Fibroblast of pulmonary artery (primary cell): ENCODE data around the gene CLN5.

Experiments used
- DNase-seq: peaks from one replicate; pipeline ENCODE4 v3.0.0-alpha.2; 2010; ENCODE audit warnings: low read depth
- H3K4me3 ChIP-seq: replicated peaks from 2 replicates; pipeline ENCODE4 v1.5.1; 2011; ENCODE audit warnings: low read depth, mild to moderate bottlenecking, control low read depth, low read length, moderate library complexity
- TF ChIP-seq, protein P1 (sequence below): IDR thresholded peaks from 2 replicates; pipeline ENCODE4 v1.5.1; 2011; ENCODE audit warnings: mild to moderate bottlenecking, control low read depth, low read length, inconsistent platforms; ENCODE audit errors: missing control alignments

Gene CLN5

DNA sequence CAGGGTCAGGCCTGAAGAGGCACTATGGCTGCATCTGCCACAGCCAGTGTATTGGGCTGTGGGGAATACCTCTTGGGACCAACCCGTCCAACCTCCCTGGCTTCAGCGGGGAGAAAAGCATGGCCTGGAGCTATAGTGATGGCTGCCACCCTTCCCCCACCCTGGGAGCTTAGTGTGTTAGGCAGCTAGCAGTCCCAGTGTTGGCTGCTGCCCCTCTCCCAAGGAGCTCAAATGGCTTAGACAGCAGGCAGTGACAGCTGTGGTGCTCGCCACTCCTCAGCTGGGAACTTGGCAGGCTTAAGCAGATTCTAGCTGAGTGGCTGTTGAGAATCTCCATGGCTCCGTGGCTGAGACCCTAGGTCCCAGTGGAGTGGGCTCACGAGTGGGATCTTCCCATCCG, 23.8 kb upstream of the CLN5 start:
- TF ChIP-seq, protein P1, sequence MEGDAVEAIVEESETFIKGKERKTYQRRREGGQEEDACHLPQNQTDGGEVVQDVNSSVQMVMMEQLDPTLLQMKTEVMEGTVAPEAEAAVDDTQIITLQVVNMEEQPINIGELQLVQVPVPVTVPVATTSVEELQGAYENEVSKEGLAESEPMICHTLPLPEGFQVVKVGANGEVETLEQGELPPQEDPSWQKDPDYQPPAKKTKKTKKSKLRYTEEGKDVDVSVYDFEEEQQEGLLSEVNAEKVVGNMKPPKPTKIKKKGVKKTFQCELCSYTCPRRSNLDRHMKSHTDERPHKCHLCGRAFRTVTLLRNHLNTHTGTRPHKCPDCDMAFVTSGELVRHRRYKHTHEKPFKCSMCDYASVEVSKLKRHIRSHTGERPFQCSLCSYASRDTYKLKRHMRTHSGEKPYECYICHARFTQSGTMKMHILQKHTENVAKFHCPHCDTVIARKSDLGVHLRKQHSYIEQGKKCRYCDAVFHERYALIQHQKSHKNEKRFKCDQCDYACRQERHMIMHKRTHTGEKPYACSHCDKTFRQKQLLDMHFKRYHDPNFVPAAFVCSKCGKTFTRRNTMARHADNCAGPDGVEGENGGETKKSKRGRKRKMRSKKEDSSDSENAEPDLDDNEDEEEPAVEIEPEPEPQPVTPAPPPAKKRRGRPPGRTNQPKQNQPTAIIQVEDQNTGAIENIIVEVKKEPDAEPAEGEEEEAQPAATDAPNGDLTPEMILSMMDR: no peak
- no peak overlapping the region for H3K4me3 ChIP-seq
- no peak for DNase-seq

DNA sequence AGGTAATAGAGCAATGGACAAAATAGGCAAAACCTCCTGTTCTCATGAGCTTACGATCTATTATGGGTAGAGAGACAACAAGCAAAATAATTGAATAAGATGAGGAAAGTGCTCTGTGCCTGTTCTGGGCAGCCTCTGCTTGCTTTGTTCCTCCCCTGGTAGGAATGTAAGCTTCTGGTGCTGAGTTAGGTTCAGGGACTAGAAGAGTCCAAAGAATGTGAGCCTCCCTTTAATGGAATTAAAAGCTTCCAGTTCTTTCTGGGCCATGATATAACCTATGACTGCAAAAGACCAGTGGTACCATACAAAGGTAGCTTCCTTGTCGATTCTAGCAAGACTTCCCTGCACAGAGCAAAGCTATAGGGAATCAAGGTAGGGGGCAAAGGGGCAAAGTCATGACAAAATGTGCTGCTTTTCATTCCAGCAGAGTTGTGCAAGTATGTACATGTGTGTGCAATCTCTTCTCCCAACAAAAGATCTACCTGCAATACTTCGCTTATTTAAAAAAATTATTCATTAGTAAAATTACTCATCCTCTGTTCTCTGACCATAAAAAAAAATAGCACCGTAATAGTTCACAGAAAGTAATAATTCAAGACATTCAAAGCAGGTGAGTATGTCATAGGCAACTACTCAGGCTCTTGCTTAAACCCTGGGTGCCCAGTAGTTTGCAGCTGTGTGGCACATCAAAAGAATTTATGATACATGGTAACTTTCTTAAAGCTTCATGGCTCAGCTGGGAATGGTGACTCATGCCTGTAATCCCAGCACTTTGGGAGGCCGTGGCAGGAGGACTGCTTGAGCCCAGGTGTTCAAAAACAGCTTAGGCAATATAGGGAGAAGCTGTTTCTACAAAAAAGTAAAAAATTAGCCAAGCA, 22.2 kb upstream of the CLN5 start:
- H3K4me3 ChIP-seq: no peak overlapping the region
- DNase-seq: no peak

GRCh38 chr13:76971215-76971614, 20.7 kb upstream of the CLN5 start:
- TF ChIP-seq, protein P1: no peak
- no peak for DNase-seq
- no peak overlapping the region for H3K4me3 ChIP-seq

More for the DNA sequence above, 22.2 kb upstream of the CLN5 start:
- TF ChIP-seq, protein P1: no peak

- DNase-seq: peak; percentile 33
- H3K4me3 ChIP-seq: no peak overlapping the region
- TF ChIP-seq, protein P1: no peak
These were observed 19.7 kb upstream of the CLN5 start for GRCh38 chr13:76971851-76972829.

- no peak for DNase-seq
- TF ChIP-seq, protein P1: no peak
- H3K4me3 ChIP-seq: no peak overlapping the region
These were observed 17.8 kb upstream of the CLN5 start for GRCh38 chr13:76973920-76974617.

- DNase-seq: no peak
- TF ChIP-seq, protein P1: no peak
These were observed 17.3 kb upstream of the CLN5 start for GRCh38 chr13:76974618-76974975.

More at GRCh38 chr13:76974618-76974975, 17.3 kb upstream of the CLN5 start:
- no peak overlapping the region for H3K4me3 ChIP-seq
